HL-60/S4 treated with retinoic acid at 250 ng/mL for 4 days and 3 days (cell line): Measurements from ENCODE around the gene REG3A.

Source experiments
- in situ Hi-C: fragments of 300-500 bp; cut with MboI; formaldehyde crosslinking; loops from 2 replicates; pipeline ENCODE4 v1.7.0; 2022; ENCODE audit warnings: low sequenced_read_pairs

REG3A gene

DNA sequence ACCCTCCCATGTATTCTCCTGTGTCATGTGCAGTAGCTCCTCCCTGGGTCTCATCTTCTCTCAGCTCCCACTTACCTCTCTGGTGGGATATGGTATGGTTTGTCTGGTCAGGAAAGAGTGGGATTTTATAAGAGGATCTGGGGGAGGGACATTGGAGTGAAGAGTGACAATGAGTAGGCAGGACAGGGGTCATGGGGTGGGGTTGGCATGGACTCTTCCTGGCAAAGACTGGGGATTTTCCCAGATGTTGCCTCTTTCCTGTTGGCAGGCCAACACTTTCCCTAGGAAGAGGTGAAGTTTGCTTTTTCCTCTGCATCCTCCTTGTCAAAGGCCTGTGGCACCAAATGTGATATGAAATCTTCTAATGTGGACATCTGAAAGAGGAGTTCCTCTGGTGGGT, at the start of gene REG3A:
Gene REG3A, minus strand, starts transcription at position 101 of the 400 bp plus-strand sequence. CDS start 348 bp downstream, outside the sequence.
- in situ Hi-C loops, result no loop called here

DNA sequence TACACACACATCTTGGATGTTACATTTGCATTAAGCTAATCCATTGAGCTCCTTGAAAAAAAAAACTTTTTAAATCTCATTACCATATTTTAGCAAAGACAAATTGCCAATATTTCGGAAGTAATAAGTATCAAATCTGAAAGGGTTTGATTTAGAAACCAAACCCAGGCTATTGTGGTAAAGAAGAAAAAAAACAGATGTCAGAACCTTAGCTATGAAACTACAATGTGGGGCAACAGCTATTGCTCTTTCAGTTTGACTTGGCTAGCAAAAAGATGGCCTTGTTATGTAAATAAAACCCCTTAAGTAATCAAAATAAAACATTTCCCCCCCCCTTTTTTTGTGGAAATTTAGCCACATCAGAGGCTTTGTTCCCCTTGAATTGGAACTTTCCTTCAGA, 41.2 kb upstream of the REG3A start:
- in situ Hi-C loops, result no loop called here

DNA sequence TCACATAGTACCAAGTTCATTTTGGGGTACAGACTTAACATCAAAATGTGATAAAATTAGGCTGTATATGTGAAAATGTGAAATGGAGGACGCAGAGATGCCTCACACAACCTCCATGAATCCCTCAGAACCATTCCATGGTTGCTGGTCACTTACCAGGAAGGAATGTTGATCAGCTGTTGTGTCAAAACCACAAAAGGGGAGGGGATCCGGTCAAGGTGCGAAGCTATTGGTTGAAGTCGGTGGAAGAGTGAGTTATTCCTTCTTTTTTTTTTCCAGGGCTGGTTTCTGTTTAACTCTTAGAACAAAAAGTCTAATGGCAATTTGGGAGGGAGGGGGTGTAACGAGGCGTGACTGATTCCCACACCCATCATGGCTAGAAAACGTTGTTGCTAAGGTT, 32.3 kb upstream of the REG3A start:
- in situ Hi-C loops, result no loop called here

DNA sequence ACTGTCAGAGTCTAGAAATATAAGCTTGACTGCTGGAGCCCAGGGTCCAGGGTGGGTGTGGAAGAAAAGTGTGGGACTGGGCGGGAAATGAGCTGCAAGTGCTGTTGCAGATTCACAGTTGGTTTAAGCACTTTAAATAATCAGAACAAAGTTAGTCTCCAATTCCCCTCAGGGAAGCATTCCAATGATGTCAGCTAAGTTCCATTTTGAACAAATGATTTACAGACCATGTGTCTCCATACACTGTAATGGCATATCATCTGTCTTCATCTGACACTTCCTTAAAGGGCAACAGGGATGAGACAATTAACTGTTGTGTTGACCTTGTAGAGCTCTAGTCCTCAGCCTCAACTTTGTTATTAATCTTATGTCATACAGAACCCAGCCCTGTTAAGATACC, 31.5 kb upstream of the REG3A start:
- in situ Hi-C loops, result no loop called here

DNA sequence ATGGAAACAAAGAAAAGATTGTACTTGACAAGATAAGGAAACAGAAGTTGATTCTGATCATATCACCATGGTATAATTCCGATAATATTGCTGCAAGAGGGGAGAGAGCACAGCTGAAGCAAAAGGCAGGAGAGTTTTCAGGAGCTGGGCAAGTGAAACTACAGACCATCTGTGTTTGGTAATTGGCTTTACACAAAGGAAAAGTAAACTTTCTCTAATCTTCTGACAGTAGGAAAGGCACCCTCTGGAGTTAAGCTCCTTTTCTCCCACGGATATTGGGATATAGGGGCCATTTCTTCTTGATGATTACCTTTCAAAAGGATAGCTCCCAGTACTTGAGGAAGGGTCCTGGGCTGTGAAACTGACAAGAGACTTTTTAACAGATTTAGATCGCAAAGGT, 29.9 kb upstream of the REG3A start:
- in situ Hi-C loops, result no loop called here

DNA sequence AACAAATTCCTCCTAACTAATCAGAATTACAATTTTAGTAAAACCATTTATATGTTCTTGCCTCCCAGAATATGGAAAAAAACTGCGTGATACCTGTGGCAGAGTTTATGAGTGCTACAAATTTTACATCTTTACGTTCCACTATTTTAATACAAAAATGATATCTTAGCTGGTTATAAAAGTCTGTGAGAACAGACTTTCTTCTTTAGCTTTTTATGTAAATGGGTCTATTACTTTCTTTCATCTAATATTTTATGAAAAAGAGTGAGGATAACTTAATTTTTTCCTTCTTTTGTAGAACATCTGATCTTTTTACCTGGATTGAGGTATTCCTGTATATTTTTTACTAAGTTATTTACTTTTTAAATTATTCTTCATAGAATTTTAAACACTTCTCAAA, 22.1 kb upstream of the REG3A start:
- in situ Hi-C loops, result no loop called here

DNA sequence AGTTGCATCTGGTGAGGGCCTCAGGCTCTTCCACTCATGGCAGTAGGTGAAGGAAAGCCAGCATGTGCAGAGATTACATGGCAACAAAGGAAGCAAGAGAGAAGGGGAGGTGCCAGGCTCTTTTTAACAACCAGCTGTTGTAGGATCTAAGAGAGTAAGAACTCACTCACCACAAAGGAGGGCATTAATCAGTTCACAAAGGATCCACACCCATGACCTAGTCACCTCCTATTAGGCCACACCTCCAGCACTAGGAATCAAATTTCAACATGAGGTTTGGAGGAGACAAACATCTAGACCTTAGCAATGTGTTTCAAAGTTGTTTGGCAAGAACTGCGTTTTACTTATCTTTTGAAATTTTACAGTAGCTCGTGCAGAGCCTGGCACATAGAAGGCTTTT, 20.5 kb upstream of the REG3A start:
- in situ Hi-C loops, result no loop called here

DNA sequence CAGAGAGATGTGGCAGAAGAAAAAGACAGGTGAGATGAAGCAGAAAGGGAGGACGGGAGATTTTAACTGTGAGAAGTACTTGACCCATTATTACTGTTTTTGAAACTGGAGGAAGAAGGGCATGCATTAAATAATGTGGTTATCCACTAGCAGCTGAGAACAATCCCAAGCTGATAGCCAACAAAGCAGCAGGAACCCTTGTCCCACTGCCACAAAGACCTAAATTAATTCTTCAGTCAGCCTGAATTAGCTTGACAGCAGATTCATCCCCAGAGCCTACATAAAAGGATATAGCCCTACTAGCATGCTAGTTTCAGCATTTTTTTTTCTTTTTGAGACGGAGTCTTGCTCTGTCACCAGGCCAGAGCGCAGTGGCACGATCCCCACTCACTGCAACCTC, 19.5 kb upstream of the REG3A start:
- in situ Hi-C loops, result no loop called here

DNA sequence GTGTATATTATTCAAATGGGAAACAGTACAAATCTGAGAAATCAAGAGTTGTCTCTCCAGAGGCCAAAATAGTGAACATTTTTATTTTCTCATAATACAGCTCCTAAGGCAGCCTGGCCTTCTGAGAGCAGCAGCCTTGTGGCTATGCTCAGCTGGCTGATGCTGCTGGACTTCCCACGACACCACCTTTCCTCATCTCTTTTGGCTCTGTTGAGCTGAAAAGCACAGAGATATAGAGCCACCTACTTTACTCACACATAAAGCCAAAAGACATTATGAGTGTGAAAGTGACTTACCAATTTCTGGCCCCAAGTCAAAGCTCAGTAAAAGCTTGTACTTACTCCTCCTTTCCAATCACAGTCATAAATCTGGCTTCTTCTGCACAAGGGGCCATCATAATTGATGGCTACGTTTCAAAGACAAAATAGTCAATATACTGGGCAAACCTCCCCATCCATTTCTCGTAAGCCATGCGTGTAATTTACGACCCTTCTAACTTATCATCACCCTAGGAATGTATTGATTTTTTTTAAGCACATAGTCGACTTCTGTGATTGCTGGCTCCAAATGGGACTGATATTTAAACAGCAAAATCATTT, 18.6 kb upstream of the REG3A start:
- in situ Hi-C loops, result no loop called here

DNA sequence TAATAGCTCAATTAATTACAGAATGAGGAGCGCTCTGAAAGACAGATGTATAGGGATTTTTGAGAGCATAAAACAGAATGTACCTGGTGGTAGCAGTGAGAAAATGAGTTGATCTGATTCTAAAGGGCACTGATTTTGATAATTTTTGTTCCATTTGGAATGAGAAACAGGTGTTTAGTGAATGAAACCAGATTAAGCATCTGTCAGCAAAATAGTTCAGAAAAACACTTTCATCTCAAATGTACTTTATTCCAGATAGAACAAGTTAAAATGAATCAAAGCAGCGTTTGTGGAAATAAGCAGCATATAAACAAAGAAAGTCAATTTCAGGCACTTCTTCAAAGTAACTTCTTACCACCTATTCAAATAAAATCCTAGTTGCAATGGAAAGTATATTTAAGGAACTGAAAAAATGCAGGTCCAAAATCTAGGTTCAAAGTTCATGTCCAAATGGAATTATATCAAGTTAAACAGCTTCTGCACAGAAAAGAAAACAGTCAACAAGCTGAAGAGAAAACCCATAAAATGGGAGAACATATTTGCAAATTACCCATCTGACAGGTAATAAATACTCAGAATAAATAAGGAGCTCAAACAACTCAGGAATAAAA, 11.9 kb upstream of the REG3A start:
- in situ Hi-C loops, result no loop called here

DNA sequence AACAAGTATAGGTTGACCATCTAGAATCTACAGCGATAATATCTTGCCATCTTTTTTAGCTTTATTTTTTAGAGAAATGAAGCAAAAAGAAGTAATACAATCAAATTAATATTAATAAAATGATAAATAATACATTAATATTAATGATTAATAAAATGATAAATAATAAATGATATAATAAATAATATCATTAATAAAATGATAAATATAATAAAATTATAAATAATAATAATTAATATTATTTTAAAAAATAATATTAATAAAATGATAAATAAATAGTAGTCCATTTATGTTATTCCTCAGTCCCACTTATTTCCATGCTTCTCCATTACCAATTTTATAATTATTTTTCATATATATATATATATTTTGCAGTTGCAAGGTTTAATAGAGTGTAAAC, 3.2 kb upstream of the REG3A start:
- in situ Hi-C loops, result no loop called here

DNA sequence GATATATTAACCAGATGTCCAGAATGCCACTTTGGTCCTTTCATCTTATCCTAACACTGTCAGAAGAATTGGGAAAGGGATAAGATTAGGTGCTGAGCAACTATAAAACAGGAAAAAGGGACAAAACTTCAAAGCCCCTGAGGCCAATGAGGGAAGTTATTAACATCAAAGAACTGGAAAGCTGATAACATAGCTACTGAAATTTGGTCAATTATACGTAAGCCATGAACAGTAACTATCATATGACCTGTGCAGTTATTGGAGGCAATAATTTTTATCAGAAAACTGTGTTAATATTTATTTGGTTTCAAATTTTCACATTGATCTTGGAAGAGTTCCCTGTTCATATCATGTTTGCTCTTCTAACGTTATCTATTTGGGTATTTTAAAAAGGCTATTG, 2.6 kb upstream of the REG3A start:
- in situ Hi-C loops, result no loop called here

DNA sequence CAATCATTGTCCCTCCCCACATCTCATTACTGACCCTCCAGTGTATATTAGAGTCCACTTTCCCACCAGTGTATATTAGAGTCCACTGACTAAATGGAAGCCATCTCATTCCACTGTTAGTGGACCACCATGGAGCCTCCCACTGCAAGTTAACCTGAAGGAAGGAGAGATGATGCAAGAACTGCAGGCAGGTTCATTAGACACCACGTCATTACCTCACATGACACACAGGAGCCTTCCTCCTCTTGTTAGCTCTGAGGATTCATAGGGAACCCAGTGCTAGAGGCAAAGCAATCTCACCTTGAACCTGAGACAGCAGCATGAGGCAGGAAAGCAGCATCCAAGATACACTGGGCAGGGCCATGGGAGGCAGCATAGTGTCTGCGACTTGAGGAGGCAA, 523 bp downstream of the REG3A start:
- in situ Hi-C loops, result no loop called here

DNA sequence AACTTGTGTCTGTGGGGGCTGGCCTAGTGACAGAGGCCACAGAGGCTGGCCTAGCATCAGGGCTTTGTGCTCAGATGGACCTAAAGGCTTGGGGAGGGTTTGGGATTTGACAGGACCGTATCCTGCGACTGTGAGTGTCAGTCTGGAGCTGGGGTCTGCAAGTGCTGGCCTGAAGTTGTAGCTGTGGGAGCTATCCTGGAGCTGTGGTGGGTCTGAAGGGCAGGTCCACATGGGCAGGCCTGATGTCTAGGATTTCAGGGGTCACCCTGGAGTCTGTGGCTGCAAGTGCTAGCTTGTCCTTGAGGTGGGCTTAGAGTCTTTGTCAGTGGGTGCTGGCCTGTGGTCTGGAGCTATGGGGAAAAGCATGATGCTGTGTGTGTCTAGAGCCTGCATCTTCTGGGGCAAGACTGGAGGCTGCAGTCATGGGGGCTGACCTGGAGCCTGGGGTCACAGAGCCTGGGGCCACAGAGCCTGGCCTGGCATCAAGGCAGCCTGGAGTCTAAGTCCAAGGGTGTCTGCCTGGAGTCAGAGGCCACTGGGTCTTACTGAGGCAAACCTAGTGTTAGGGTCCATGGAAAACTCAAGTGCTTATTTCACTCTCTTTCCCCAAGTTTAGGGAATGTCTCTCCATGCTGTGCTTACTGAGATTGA, 3.6 kb downstream of the REG3A start:
- in situ Hi-C loops, result no loop called here

DNA sequence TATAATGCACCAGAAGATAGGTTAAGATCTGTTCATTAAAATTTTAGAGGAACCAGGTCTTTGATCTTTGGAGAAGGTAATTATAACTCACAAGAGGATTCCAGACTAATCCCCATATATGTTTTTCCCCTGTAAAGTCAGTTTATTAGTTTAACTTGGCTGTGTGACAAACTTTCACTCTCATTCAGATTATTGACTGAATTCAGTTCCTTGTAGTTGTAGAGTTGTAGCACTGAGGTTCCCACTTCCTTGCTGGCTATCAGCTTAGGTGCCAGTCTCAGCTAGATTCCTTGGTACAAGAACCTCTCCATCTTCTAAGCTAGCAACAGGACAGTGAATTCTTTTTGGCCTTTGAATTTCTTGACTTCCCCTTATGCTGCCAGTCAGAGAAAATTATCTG, 20.1 kb downstream of the REG3A start:
- in situ Hi-C loops, result no loop called here

DNA sequence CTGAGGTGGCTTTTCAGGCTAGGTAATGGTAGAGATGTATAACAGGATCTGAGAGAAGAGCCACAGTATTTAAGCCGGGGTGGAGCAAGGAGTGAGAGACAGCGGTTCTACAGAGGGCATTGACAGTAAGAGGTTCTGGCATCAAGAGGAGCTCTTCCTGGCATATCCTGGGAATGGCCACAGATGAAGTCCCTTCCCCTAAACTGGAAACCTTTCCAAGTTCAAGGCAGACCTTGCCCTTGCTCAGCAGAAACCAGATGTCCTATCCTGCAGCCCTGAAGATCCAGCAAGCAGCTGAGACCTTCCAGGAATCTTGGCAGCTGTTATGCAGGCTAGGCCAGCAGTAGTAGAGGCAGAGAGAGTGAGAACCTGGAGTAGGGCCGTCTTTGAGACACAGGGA, 21.2 kb downstream of the REG3A start:
- in situ Hi-C loops, result no loop called here

DNA sequence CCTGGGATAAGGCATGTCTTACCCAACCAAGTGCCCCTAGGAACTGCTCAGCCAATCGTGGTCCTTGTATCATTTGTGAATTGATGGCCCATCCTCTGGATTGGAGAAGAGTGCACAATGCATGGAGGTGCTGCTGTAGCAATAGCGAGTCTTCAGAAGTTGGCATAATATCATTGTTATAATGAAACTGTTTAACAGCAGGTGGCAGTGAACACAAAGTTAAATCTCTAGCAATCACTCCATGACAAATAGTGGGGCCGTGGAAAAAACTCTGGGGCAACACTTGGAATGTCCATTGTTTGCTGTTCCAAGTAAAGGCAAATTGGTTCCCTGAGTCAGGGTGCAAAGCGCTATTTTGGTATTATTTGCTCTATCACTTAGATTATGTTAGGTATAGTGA, 27.9 kb downstream of the REG3A start:
- in situ Hi-C loops, result no loop called here

DNA sequence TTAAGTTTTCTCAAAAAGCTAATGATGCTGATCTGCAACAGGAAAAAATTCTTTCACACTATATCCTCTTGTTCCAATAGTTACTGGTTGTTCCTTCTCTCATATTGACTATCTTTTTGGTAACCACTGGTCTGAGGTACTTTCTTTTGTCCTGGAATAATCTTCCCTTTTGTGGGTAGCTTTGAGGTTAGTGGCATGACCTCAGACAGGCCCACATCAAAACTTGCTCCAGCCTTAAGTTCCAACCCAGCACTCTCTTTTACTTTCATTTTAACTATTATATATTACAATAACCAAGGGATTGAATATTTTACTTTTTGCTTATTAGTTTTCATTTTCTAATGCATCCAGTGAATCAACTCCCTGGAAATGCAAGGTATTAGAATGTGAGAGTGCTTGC, 29.7 kb downstream of the REG3A start:
- in situ Hi-C loops, result no loop called here

DNA sequence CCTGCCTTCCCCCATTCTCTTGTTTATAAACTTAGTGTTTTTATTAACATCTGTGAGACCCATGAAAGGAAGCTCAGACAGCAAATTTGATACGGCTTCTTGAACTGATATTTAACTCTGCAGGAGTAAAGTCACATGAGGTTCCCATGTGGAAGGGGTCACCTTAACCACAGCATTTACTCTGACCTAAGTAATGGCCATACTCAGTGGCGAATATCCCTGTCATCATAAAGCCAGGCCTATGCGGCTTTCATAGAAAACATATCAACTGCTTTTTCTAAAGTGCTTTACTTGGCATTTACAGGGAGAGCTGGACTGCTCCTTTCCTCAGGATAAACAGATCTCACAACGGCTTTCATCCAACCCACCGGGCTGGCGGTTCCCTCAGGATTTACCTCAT, 30.3 kb downstream of the REG3A start:
- in situ Hi-C loops, result no loop called here

DNA sequence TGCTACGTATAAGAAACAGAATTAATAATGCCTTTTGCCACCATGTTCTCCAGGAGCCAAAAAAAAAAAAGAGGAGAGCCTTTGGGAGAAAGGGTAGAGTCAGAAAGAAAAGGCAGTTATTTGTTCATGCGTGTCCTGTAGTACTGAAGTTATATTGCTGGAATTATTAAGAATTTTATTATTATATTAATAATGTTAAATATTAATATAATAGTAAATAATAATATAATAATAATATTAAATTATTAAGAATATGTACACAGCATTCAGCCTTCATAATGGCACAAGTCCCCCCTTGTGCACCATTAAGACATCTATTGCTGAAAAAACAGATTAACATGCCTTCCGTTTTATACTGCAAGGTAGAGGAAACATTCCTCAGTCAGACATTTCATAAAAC, 31.1 kb downstream of the REG3A start:
- in situ Hi-C loops, result no loop called here

DNA sequence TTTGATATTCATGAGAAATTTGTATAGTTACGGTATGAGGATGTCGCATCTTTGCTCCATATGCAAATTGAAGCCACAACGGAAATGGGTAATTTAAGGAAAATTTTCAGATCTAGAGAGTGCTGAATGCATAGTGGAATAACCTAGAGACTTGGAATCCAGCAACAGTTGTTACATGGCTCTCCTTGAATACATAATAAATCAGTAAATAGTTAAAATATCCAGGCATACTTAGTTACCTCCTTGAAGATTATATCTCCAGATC, 33.9 kb downstream of the REG3A start:
- in situ Hi-C loops, result no loop called here

DNA sequence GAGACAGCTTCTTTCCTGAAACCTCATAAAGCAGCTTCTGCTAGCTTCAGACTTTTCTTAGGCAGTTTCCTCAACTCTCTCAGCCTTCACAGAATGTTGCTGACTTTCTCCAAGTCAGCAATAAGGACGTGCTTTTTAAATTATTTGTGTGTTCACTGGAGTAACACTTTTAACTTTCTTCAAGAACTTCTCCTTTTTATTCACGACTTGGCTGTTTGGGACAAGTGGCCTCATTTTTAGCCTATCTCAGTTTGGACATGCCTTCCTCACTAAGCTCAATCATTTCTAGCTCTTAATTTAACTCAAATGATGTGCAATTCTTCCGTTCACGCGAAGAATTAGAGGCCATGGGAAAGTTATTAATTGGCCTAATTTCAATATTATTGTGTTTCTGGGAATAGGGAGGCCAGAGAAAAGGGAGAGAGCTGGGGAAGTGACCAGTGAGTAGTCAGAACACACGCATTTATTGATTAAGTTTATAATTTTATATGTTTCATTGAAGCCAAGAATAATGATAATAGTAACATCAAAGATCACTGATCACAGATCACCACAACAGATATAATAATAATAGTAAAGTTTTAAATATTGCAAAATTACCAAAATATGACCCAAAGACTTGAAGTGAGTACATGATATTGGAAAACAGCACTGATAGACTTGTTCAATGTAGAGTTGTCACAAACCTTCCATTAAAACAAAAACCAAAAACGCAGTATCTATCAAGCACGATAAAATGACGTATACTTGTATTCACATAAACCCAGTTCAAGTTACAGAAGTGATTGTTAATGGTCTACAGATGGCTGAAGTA, 34.4 kb downstream of the REG3A start:
- in situ Hi-C loops, result no loop called here
